Measurements from ENCODE around the gene ABHD12B. TPM values are rescaled to one million over a fixed set of nuclear protein-coding genes. Genes with fewer than 3 reads are reported as not detected.

Gene ABHD12B
- total RNA-seq, 5 donors from 2014 or later (not counting 1 experiment from before 2014, with no cell fraction given) = not detected

DNA sequence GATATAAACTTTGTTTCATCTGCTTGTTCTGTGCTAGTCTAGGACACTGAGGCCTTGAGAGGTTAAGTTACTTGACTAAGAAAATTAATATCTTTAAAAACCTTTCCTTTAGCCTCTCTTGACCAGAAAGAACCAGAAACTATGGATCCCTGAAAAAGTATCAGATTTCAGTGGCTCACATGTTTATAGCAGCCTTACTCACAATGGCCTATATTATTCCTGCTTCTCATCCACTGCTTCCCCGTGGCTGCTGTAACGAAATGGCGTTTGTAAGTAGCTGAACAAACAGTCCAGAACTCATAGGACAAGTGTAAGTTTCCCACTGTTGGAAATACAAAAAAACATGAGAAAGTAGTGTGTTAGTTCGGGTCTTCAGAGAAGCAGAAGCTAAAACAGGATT, 75.6 kb downstream of the ABHD12B start:
- Histone ChIP-seq H3K4me1 (ENCODE audit: control insufficient read depth in 1 of 2, extremely low read depth in 1 of 2, insufficient read depth in 2 of 2, low read length in 2 of 2) (peaks cover 0 to 19% of the 10 kb centered on the region in 2 experiments), H3K4me3 (ENCODE audit: control insufficient read depth in 1 of 2, extremely low read depth in 1 of 2, low read length in 1 of 2) (no peak overlapping the region), H3K36me3 (ENCODE audit: control insufficient read depth in 2 of 2, extremely low read depth in 1 of 2, insufficient read depth in 1 of 2, low read length in 1 of 2) (no peaks in the 10 kb centered on the region), H3K27ac (ENCODE audit: low read length) (no peak overlapping the region), H3K27me3 (replicated peaks in 1 of 2; ENCODE audit: control insufficient read depth in 2 of 2, extremely low read depth in 1 of 2, insufficient read depth in 2 of 2, low read length in 1 of 2) (peaks cover 0 to 29% of the 10 kb centered on the region in 2 experiments), H3K9me3 (no peaks in the 10 kb centered on the region)
- Mint-ChIP-seq H3K9me3 (no peaks in the 10 kb centered on the region), H3K4me1 (peaks cover 10 to 16% (median 11%) of the 10 kb centered on the region in 3 donors), H3K27ac (no peak overlapping the region), H3K4me3 (no peak overlapping the region), H3K27me3 (peaks cover 18 to 21% of the 10 kb centered on the region in 2 donors), H3K36me3 (no peaks in the 10 kb centered on the region)
- POLR2A ChIA-PET = no interaction called here
- 88% methylated on average over 2 of the region's 4 CpGs for WGBS (ENCODE audit: insufficient coverage)
- ATAC-seq (replicated peaks in 1 of 4) (no peak), DNase-seq (no peak)
- CTCF ChIA-PET = no interaction called here

DNA sequence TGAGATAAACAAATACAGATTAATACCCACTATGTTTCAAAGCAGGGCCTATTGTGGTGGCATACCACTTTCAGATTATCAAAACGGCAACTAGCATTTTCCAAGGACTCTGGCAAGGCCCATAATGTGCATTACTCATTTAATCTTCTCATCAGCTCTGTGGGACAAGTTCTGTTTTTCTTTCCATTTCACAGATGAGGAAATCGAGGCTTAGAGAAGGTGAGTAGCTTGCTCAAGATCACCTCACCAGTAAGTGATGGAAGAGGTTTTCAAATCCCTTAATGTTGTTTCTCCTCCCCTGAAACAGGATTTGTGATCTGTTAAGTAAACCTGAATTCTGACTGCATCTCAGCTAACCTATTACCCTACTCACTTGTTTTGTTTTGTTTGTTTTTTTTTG, 76.4 kb downstream of the ABHD12B start:
- no peak overlapping the region for H3K27ac ChIP-seq (ENCODE audit: low read length)
- peaks cover 12 to 14% of the 10 kb centered on the region in 2 donors for H3K27me3 Mint-ChIP-seq
- no CpG with 5 or more reads among the region's 2 CpGs for WGBS (ENCODE audit: insufficient coverage)
- H3K9me3 ChIP-seq = no peaks in the 10 kb centered on the region
- ATAC-seq (replicated peaks in 1 of 4) (no peak), DNase-seq (no peak)
- peaks cover 0 to 17% of the 10 kb centered on the region in 2 experiments for H3K4me1 ChIP-seq (ENCODE audit: control insufficient read depth in 1 of 2, extremely low read depth in 1 of 2, insufficient read depth in 2 of 2, low read length in 2 of 2)
- H3K9me3 Mint-ChIP-seq = no peaks in the 10 kb centered on the region
- no peaks in the 10 kb centered on the region for H3K36me3 ChIP-seq (ENCODE audit: control insufficient read depth in 2 of 2, extremely low read depth in 1 of 2, insufficient read depth in 1 of 2, low read length in 1 of 2)
- H3K4me3 ChIP-seq (ENCODE audit: control insufficient read depth in 1 of 2, extremely low read depth in 1 of 2, low read length in 1 of 2) = no peak overlapping the region
- ChIA-PET POLR2A (no interaction called here), CTCF (no interaction called here)
- H3K27ac Mint-ChIP-seq = no peak overlapping the region
- no peaks in the 10 kb centered on the region for H3K36me3 Mint-ChIP-seq
- no peak overlapping the region for H3K4me3 Mint-ChIP-seq
- peaks cover 0 to 26% of the 10 kb centered on the region in 2 experiments for H3K27me3 ChIP-seq (replicated peaks in 1 of 2; ENCODE audit: control insufficient read depth in 2 of 2, extremely low read depth in 1 of 2, insufficient read depth in 2 of 2, low read length in 1 of 2)
- H3K4me1 Mint-ChIP-seq = peaks cover 10 to 14% (median 10%) of the 10 kb centered on the region in 3 donors

- Histone ChIP-seq H3K27ac (ENCODE audit: low read length) (no peak overlapping the region), H3K4me1 (ENCODE audit: control insufficient read depth in 1 of 2, extremely low read depth in 1 of 2, insufficient read depth in 2 of 2, low read length in 2 of 2) (no peaks in the 10 kb centered on the region), H3K9me3 (no peaks in the 10 kb centered on the region), H3K4me3 (ENCODE audit: control insufficient read depth in 1 of 2, extremely low read depth in 1 of 2, low read length in 1 of 2) (no peak overlapping the region), H3K36me3 (ENCODE audit: control insufficient read depth in 2 of 2, extremely low read depth in 1 of 2, insufficient read depth in 1 of 2, low read length in 1 of 2) (no peaks in the 10 kb centered on the region), H3K27me3 (replicated peaks in 1 of 2; ENCODE audit: control insufficient read depth in 2 of 2, extremely low read depth in 1 of 2, insufficient read depth in 2 of 2, low read length in 1 of 2) (peaks cover 0 to 8% of the 10 kb centered on the region in 2 experiments)
- H3K27me3 Mint-ChIP-seq = no peaks in the 10 kb centered on the region
- DNase-seq (no peak), ATAC-seq (replicated peaks in 1 of 4) (no peak)
- H3K4me1 Mint-ChIP-seq = no peaks in the 10 kb centered on the region
- ChIA-PET POLR2A (no interaction called here), CTCF (no interaction called here)
- 98% methylated on average over 5 of the region's 6 CpGs for WGBS (ENCODE audit: insufficient coverage)
- no peaks in the 10 kb centered on the region for H3K36me3 Mint-ChIP-seq
- H3K9me3 Mint-ChIP-seq = no peaks in the 10 kb centered on the region
- no peak overlapping the region for H3K27ac Mint-ChIP-seq
- H3K4me3 Mint-ChIP-seq = no peak overlapping the region
Observed at GRCh38 chr14:50951032-50951431, 79.2 kb downstream of the ABHD12B start.

GRCh38 chr14:50953502-50953901, 81.6 kb downstream of the ABHD12B start:
- no peaks in the 10 kb centered on the region for H3K36me3 Mint-ChIP-seq
- H3K4me3 Mint-ChIP-seq = no peak overlapping the region
- no peaks in the 10 kb centered on the region for H3K36me3 ChIP-seq (ENCODE audit: control insufficient read depth in 2 of 2, extremely low read depth in 1 of 2, insufficient read depth in 1 of 2, low read length in 1 of 2)
- no peaks in the 10 kb centered on the region for H3K9me3 Mint-ChIP-seq
- ChIA-PET POLR2A (interaction anchor here (0.6 kb wide), 3 partner anchors 15 to 786 kb away, joined by 3 to 4 read pairs (median 4); no protein-coding TSS in a partner anchor), CTCF (interaction anchor here in 1 of 2 donors (0.6 to 0.8 kb wide), 2 partner anchors 65 to 826 kb away, joined by 3 to 11 read pairs; no protein-coding TSS in a partner anchor)
- no peaks in the 10 kb centered on the region for H3K4me1 ChIP-seq (ENCODE audit: control insufficient read depth in 1 of 2, extremely low read depth in 1 of 2, insufficient read depth in 2 of 2, low read length in 2 of 2)
- WGBS (ENCODE audit: insufficient coverage) = no CpG with 5 or more reads among the region's 1 CpG
- no peaks in the 10 kb centered on the region for H3K27me3 Mint-ChIP-seq
- DNase-seq (no peak), ATAC-seq (replicated peaks in 1 of 4) (no peak)
- no peak overlapping the region for H3K27ac ChIP-seq (ENCODE audit: low read length)
- peaks cover 0 to 8% of the 10 kb centered on the region in 2 experiments for H3K27me3 ChIP-seq (replicated peaks in 1 of 2; ENCODE audit: control insufficient read depth in 2 of 2, extremely low read depth in 1 of 2, insufficient read depth in 2 of 2, low read length in 1 of 2)
- no peaks in the 10 kb centered on the region for H3K4me1 Mint-ChIP-seq
- no peak overlapping the region for H3K27ac Mint-ChIP-seq
- H3K4me3 ChIP-seq (ENCODE audit: control insufficient read depth in 1 of 2, extremely low read depth in 1 of 2, low read length in 1 of 2) = no peak overlapping the region
- no peaks in the 10 kb centered on the region for H3K9me3 ChIP-seq

Other genes with a start within 250 kb of the ABHD12B start
- 10 to 100 TPM in 3 of 5 donors, 1 to 10 TPM in 2; 9.1 to 12.2 (median 11.1) TPM for gene SAV1, start 203.7 kb upstream of the ABHD12B start, total RNA-seq
- gene NIN, start 40.9 kb upstream of the ABHD12B start, total RNA-seq = 100 to 1,000 TPM in 3 of 5 donors, 10 to 100 TPM in 2; 92.8 to 141 (median 106) TPM
- under 1 TPM; 0.44 to 0.90 (median 0.65) TPM for gene PYGL, start 72.4 kb downstream of the ABHD12B start, total RNA-seq
- gene TRIM9, start 223.1 kb downstream of the ABHD12B start, total RNA-seq = 1 to 10 TPM in 1 of 5 donors, under 1 TPM in 4; 0.30 to 1.3 (median 0.88) TPM